ENCODE measurements around the gene MAS1L. TPM values are rescaled to one million over a fixed set of nuclear protein-coding genes. Genes with fewer than 3 reads are reported as not detected.

Gene MAS1L
- total and polyA plus RNA-seq, 2 donors from 2014 or later, result not detected

DNA sequence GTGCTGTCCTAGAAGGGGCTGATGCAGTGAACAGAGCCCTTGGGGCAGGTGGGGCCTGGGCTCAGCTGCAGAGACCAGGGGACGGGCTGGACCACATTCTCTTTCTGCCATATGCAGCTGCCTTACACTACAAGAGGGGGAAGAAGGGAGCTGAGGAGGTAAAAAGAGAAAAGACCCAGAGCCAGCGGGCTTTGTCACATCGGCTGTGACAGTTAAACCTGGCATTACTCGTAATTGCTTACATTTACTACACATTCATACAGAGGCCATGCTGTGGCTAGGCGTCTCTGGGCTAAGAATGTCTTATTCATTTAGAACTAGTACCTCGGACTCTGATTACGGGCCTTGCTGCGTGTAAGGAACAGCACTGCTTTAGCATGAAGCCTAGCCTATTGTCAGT, 12.8 kb upstream of the MAS1L start:
- intact Hi-C loops (cut with DNase I), result no loop called here

DNA sequence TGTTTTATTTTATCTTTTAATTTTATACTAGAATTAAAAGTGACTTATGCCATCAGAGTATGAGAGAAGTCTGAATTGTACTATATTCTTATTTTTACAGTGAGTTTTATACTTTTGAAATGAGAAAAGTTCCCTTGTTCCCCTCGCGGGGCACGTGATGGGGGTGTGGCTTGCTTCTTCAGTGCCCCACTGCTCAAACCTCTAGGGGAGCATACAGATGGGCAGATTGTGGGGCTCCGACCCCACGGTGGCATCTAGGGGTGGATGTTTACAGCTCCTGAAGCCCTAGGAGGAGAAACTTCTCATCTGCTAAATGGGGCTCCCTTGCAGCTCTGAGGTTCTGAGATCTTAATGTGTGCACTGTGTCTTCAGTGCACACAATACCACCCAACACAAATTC, 11.9 kb upstream of the MAS1L start:
- H3K4me3 ChIP-seq (ENCODE audit: low read length in 3 of 3), result no peak overlapping the region
- H3K27ac ChIP-seq (ENCODE audit: low read depth in 2 of 2, low read length in 2 of 2), result no peak overlapping the region
- TF ChIP-seq, protein P1, sequence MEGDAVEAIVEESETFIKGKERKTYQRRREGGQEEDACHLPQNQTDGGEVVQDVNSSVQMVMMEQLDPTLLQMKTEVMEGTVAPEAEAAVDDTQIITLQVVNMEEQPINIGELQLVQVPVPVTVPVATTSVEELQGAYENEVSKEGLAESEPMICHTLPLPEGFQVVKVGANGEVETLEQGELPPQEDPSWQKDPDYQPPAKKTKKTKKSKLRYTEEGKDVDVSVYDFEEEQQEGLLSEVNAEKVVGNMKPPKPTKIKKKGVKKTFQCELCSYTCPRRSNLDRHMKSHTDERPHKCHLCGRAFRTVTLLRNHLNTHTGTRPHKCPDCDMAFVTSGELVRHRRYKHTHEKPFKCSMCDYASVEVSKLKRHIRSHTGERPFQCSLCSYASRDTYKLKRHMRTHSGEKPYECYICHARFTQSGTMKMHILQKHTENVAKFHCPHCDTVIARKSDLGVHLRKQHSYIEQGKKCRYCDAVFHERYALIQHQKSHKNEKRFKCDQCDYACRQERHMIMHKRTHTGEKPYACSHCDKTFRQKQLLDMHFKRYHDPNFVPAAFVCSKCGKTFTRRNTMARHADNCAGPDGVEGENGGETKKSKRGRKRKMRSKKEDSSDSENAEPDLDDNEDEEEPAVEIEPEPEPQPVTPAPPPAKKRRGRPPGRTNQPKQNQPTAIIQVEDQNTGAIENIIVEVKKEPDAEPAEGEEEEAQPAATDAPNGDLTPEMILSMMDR (IDR thresholded peaks at IDR 0.05; ENCODE audit: borderline replicate concordance, extremely low read depth, insufficient read depth), result no peak
- intact Hi-C loops (cut with DNase I), result no loop called here
- DNase-seq, result no peak
- H3K9me3 ChIP-seq (ENCODE audit: control insufficient read depth in 2 of 3, insufficient read depth in 1 of 3, low read length in 3 of 3), result no peaks in the 10 kb centered on the region
- no peaks in the 10 kb centered on the region for H3K36me3 ChIP-seq (ENCODE audit: control insufficient read depth in 2 of 3, insufficient read depth in 3 of 3, low read length in 3 of 3)
- H3K4me1 ChIP-seq (ENCODE audit: control insufficient read depth in 2 of 3, insufficient read depth in 2 of 3, low read depth in 1 of 3, low read length in 3 of 3), result no peaks in the 10 kb centered on the region
- no peak for FAIRE-seq
- no peak overlapping the region for H3K9ac ChIP-seq (ENCODE audit: low read length in 3 of 3)
- no peaks in the 10 kb centered on the region for H3K27me3 ChIP-seq (ENCODE audit: control insufficient read depth, insufficient read depth, low read length)

More for the DNA sequence above, 12.8 kb upstream of the MAS1L start:
- H3K27me3 ChIP-seq (ENCODE audit: control insufficient read depth, insufficient read depth, low read length), result no peaks in the 10 kb centered on the region
- no peaks in the 10 kb centered on the region for H3K9me3 ChIP-seq (ENCODE audit: control insufficient read depth in 2 of 3, insufficient read depth in 1 of 3, low read length in 3 of 3)
- no peaks in the 10 kb centered on the region for H3K4me1 ChIP-seq (ENCODE audit: control insufficient read depth in 2 of 3, insufficient read depth in 2 of 3, low read depth in 1 of 3, low read length in 3 of 3)
- no peak for DNase-seq
- TF ChIP-seq, protein P1 (IDR thresholded peaks at IDR 0.05; ENCODE audit: borderline replicate concordance, extremely low read depth, insufficient read depth), result no peak
- no peaks in the 10 kb centered on the region for H3K36me3 ChIP-seq (ENCODE audit: control insufficient read depth in 2 of 3, insufficient read depth in 3 of 3, low read length in 3 of 3)
- no peak for FAIRE-seq
- H3K4me3 ChIP-seq (ENCODE audit: low read length in 3 of 3), result no peak overlapping the region
- no peak overlapping the region for H3K9ac ChIP-seq (ENCODE audit: low read length in 3 of 3)
- H3K27ac ChIP-seq (ENCODE audit: low read depth in 2 of 2, low read length in 2 of 2), result no peak overlapping the region

DNA sequence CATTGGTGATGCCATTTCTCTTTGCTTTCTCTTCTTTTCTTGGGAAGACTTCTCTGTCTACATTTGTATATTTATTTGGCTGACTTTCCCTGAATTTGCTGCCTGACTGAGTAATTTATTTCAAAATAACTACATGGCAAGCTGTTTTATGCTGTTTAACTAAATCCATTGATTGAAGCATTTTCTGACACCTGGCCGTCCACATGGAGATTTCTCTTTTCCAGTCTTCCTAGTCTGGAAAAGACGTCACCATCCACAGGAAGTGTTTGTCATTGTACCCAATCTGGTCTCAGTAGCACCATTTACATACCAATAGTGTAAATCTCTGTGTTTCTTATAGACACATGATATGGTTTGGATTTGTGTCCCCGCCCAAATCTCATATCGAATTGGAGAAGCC, 9.2 kb upstream of the MAS1L start:
- TF ChIP-seq, protein P1 (IDR thresholded peaks at IDR 0.05; ENCODE audit: borderline replicate concordance, extremely low read depth, insufficient read depth), result no peak
- Histone ChIP-seq H3K4me1 (ENCODE audit: control insufficient read depth in 2 of 3, insufficient read depth in 2 of 3, low read depth in 1 of 3, low read length in 3 of 3) (no peaks in the 10 kb centered on the region), H3K9me3 (ENCODE audit: control insufficient read depth in 2 of 3, insufficient read depth in 1 of 3, low read length in 3 of 3) (no peaks in the 10 kb centered on the region), H3K9ac (ENCODE audit: low read length in 3 of 3) (no peak overlapping the region), H3K36me3 (ENCODE audit: control insufficient read depth in 2 of 3, insufficient read depth in 3 of 3, low read length in 3 of 3) (no peaks in the 10 kb centered on the region), H3K27ac (ENCODE audit: low read depth in 2 of 2, low read length in 2 of 2) (no peak overlapping the region), H3K4me3 (ENCODE audit: low read length in 3 of 3) (no peak overlapping the region), H3K27me3 (ENCODE audit: control insufficient read depth, insufficient read depth, low read length) (no peaks in the 10 kb centered on the region)
- FAIRE-seq (no peak), DNase-seq (no peak)
- intact Hi-C loops (cut with DNase I), result no loop called here

DNA sequence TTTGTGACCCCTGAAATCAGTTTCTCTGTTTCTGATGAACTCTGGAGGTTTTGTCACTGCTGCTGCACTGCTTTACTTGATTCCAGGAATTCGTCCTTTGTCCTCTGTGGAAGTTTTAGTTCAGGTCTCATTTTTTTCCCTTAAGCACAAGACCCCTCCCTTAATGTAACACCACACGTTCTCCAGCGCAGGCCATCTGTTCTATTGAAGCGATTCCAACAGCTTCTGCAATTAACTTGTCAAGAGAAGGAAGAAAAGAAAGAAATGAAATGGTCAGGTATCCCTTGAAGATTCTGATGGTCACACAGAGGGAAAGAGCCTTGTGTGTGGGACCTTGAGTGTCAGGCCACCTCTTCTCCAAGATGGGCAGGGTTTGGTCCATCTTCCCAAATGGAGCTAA, 7.8 kb upstream of the MAS1L start:
- H3K9me3 ChIP-seq (ENCODE audit: control insufficient read depth in 2 of 3, insufficient read depth in 1 of 3, low read length in 3 of 3), result no peaks in the 10 kb centered on the region
- no peaks in the 10 kb centered on the region for H3K4me1 ChIP-seq (ENCODE audit: control insufficient read depth in 2 of 3, insufficient read depth in 2 of 3, low read depth in 1 of 3, low read length in 3 of 3)
- intact Hi-C loops (cut with DNase I), result no loop called here
- no peak overlapping the region for H3K27ac ChIP-seq (ENCODE audit: low read depth in 2 of 2, low read length in 2 of 2)
- H3K36me3 ChIP-seq (ENCODE audit: control insufficient read depth in 2 of 3, insufficient read depth in 3 of 3, low read length in 3 of 3), result no peaks in the 10 kb centered on the region
- no peak overlapping the region for H3K4me3 ChIP-seq (ENCODE audit: low read length in 3 of 3)
- no peak overlapping the region for H3K9ac ChIP-seq (ENCODE audit: low read length in 3 of 3)
- H3K27me3 ChIP-seq (ENCODE audit: control insufficient read depth, insufficient read depth, low read length), result no peaks in the 10 kb centered on the region
- TF ChIP-seq, protein P1 (IDR thresholded peaks at IDR 0.05; ENCODE audit: borderline replicate concordance, extremely low read depth, insufficient read depth), result no peak
- FAIRE-seq, result no peak
- no peak for DNase-seq

Measured in kidney (tissue), 14 donors.